Left renal pelvis (tissue), 4 donors: Measurements from ENCODE around the gene SMC4. TPM values are rescaled to one million over a fixed set of nuclear protein-coding genes. Genes with fewer than 3 reads are reported as not detected.

ENCODE experiments used
- DNase-seq, 4 donors: peaks; one replicate each; pipeline ENCODE4 v3.0.0-alpha.2; 2013; ENCODE audit warnings: low read depth in 4 of 4, low spot score in 3 of 4
- polyA plus RNA-seq, 4 donors: library from polyadenylated mRNA; unstranded; fragments of 120-200 nt; gene quantifications; one replicate each; pipeline ENCODE4 v1.2.1, GENCODE V29; 2013; ENCODE audit not compliant: insufficient read length in 4 of 4

The SMC4 gene
- polyA plus RNA-seq, 4 donors: 82.9 to 126 (median 110) TPM

- DNase-seq: no peak
Measured at GRCh38 chr3:160393346-160394008, 6.0 kb upstream of the SMC4 start.

DNA sequence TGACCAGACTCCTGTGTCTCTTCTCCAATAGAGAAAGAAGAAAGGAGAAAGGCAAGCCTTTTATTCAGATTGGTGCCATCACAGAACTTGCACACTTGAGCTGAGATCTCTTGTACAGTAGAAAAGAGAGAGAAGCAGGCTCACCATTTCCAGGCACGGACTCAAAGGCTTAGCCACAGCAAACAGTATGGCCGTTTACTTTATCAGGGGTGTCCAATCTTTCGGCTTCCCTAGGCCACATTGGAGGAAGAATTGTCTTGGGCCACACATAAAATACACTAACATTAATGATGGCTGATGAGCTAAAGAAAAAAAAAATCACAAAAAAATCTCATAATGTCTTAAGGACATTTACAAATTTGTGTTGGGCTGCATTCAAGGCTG lies 5.4 kb upstream of the SMC4 start:
- no peak for DNase-seq

DNA sequence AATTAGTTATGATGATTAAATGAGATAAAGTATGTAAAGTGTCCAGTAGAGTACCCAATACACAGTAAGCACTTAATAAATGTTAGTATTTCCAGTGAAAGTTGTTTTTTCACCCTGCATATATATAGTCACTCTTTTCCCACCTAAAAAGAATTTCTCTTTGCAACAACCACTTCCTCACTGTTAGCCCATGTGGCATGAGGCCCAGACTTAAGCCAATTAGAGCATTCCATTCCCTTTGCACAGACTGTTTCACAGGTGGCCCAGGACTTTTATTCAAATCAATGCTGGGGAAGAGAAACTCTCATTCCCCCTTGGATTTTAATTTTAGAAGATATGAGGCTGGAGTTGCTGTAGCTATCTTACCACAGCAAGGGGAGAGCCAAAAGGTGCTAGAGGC lies 4.2 kb upstream of the SMC4 start:
- DNase-seq: no peak

DNA sequence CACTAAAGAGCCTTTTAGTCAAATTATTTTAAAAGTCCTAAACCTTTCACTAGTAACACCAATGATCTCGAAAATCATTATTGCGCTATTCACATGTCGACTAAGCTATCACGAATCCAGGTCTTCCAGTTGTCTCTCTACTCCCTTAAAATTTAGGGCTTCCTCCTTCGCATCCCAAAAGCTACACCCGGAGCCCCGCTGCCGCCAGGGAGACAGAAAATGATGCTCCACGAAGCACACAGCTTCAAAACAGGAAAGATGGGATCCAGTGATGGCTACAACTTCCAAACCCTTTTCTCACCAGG lies 678 bp upstream of the SMC4 start:
- DNase-seq: no peak

DNA sequence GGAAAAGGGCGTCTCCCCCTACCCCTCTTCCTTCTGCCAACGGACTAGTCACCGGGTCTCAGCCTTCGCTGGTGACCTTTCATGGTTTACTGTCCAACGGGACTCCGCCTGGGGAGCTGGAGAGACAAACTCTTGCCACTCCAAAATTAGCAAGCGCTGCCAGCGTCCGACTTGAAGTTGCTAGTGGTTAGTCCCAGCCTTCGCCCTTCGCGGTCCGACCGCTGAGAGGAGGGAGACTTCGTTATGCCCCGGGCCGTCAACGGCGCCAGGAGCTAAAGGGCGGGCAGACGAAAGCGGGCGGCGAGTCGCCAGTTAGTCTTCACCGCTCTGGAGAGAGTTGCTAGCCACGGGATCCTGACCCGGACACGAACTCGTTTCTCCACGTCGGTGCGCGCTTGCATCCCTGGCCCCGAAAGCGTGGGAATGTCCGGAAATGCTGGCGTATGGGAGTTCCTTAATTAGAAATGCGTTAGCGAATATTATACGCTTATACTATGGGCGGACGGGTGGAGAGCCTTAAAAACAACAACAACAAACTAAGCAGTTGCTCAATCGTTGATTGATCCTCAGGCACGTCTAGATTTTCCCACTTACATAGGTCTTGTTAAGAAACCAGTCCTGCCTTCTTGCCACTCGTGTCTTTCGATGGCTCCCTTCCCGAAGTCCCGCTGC lies 716 bp downstream of the SMC4 start:
- DNase-seq: no peak

DNA sequence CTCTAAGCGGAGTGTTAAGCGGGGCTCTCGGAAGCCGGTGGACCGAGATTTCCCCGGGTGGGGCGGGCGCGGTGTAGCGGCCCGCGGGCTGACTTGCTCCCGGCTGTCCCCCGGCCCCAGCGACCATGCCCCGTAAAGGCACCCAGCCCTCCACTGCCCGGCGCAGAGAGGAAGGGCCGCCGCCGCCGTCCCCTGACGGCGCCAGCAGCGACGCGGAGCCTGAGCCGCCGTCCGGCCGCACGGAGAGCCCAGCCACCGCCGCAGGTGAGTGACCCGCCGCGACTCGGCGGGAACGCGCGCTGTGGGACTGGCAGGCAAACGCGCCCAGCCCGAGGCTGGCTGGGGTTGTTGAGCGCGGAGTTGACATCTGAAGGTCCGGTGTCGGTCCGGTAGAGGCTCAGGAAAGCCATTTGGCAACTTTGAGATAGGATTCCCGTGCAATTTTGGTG lies 1.3 kb downstream of the SMC4 start:
- no peak for DNase-seq

DNA sequence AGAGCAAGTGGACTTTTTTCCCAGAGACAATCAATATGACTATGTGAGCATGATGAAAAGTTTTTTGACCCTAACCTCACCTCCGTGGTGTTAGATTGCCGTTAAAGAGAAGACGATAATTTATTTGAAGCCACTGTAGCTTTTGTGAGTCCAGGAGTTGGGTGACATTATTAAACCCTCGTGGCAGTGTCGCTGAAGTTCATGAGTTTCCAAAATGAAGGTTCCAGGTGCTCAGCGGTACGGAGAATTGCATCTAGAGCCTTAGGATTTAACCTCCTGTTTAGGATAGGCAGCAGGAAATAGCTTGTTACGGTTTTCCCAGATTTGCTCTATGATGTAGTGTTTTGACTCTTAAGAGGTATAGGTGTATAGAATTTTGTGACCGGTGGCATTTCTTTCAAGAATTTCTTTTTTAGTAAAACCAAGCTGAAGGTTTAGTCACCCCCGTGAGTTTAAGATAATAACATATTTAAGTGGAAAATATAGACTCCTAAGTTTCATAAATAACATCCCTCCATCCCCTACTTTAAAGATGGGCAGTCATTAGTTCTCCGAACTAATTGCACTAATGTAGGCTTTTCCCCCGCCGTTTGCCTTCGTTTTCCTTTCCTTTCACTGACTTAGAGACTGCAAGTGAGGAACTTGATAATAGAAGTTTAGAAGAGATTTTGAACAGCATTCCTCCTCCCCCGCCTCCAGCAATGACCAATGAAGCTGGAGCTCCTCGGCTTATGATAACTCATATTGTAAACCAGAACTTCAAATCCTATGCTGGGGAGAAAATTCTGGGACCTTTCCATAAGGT lies 2.0 kb downstream of the SMC4 start:
- no peak for DNase-seq

GRCh38 chr3:160402221-160403027 lies 3.0 kb downstream of the SMC4 start:
- no peak for DNase-seq

DNA sequence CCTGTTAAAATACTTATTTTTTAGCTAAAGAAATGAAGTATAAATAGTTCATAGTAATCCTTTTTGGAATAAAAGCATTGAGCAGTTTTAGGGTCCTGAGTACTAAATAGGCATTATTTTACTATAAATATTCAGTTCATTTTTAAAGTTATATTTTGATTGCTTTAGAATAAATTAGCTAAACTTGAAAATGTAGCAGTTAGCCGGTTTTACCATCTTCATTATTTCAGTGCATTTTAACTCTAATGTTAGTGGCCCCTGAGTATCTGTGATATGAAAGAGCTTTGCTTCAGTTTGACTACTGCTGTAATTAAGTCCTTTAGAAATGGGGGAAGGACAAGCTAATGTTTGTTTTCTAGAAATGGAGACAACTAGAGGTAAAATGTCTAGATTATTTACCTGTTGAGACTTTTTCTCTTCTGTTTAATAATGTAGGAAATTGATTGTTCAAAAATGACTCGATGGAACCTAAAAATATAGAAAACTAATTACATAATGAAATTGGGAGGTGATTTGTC lies 3.6 kb downstream of the SMC4 start:
- no peak for DNase-seq

GRCh38 chr3:160403796-160404470 lies 4.5 kb downstream of the SMC4 start:
- no peak for DNase-seq

- DNase-seq: no peak
Measured at GRCh38 chr3:160409812-160410610, 10.6 kb downstream of the SMC4 start.

DNA sequence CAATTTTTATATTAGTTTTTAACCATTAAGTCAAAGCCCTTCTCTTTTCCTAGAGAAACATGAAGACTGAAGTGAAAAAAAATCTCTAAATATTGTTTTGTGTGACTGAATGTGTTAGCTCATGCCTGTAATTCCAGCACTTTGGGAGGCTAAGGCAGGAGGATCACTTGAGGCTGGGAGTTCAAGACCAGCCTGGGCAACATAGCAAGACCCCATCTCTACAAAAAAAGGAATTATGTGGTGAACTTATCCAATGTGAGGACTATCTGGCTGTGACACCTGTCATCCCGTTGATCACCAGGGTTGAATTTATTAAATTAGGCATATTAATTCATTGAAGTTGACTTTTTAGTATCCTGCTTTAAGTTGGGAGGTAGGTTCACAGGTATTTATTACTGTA lies 13.0 kb downstream of the SMC4 start:
- no peak for DNase-seq

GRCh38 chr3:160413613-160414248 lies 14.3 kb downstream of the SMC4 start:
- DNase-seq: no peak

- no peak for DNase-seq
Measured at GRCh38 chr3:160417311-160417710, 17.9 kb downstream of the SMC4 start.

DNA sequence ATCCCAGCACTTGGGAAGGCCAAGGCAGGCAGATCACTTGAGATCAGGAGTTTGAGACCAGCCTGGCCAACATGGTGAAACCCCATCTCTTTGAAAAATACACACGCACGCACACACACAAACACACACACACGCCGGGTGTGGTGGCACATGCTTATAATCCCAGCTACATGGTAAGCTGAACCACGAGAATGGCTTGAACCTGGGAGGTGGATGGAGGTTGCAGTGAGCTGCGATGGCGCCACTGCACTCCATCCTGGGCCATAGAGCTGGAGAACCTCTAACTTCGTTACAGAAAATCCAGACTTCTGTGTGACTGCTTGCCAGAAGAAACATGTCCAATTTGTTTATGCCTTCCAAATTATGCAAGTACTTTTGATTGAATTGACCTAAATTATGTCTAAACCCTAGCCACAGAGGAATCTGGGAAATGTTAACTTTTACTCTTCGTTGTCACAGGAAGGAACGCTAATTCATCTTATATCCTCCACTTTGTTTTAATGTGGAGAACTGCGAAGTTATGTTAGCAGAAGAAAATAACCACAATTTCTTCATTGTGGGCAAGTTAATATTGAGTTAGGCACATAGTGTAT lies 28.5 kb downstream of the SMC4 start:
- DNase-seq: no peak

GRCh38 chr3:160434071-160434470 lies 34.6 kb downstream of the SMC4 start:
- DNase-seq: no peak

DNA sequence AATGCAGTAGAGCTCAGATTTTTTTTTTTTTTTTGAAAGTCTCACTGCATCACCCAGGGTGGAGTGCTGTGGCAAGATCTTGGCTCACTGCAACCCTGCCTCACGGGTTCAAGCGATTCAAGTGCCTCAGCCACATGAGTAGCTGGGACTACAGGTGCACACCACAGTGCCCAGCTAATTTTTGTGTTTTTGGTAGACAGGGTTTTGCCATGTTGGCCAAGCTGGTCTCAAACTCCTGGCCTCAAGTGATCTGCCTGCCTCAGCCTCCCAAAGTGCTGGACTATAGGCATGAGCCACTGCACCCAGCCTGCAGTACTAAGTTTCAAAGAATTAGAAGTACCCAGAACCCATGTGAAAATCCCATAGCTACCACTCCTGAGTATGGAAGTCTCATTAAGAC lies 35.6 kb downstream of the SMC4 start:
- DNase-seq: no peak

DNA sequence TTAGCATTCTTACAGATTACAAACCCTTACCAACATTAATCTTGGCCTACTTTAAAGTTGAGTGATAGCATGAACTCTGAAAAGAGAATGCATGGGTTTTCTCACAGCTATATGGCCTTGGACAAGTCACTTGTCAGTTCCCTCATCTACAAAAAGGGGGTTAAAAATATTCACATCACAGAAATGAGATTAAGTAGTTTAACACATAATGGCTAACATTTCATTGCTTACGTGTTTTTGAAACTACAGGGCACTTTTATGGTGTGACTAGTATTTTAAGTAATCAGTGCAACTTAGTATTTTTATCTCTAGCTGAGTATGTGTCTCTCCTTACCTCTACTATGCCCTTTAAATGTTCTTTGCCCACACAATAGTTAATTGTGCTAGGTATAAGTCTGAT lies 36.3 kb downstream of the SMC4 start:
- DNase-seq: no peak

DNA sequence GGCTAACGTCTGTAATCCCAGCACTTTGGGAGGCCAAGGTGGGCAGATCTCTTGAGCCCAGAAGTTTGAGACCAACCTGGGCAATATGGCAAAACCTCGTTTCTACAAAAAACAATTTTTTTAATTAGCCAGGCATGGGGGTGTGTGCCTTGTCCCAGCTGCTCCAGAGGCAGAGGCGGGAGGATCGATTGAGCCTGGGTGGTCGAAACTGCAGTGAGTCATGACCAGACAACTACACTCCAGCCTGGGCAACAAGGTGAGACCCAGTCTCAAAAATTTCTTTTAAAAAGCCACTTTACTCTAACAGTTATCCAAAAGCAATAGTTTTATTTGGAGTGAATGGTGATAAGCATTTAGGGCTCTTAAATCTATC lies 37.6 kb downstream of the SMC4 start:
- DNase-seq: no peak
